GM06990 (cell line): ENCODE results near the gene CEACAM4.

Source experiments
- DNase-seq: peaks from one replicate; pipeline ENCODE4 v3.0.0-alpha.2; 2011; ENCODE audit not compliant: insufficient read length; ENCODE audit errors: extremely low read depth
- H3K27me3 ChIP-seq: replicated peaks from 2 replicates; pipeline ENCODE4 v1.6.0; 2011; ENCODE audit warnings: low read length; ENCODE audit not compliant: control insufficient read depth, insufficient read depth
- H3K36me3 ChIP-seq: 2 replicates; pipeline ENCODE4 v1.5.1; 2011; ENCODE audit warnings: low read length; ENCODE audit not compliant: control insufficient read depth, insufficient read depth
- H3K4me3 ChIP-seq: replicated peaks from 2 replicates; pipeline ENCODE4 v1.5.1; 2011; ENCODE audit warnings: low read depth, mild to moderate bottlenecking, control low read depth, low read length
- TF ChIP-seq, protein P1 (sequence below): IDR thresholded peaks from 2 replicates; pipeline ENCODE4 v1.5.1; 2011; ENCODE audit warnings: low read length, control low read depth, mild to moderate bottlenecking, inconsistent platforms; ENCODE audit not compliant: insufficient read depth, poor library complexity, severe bottlenecking

Gene CEACAM4

DNA sequence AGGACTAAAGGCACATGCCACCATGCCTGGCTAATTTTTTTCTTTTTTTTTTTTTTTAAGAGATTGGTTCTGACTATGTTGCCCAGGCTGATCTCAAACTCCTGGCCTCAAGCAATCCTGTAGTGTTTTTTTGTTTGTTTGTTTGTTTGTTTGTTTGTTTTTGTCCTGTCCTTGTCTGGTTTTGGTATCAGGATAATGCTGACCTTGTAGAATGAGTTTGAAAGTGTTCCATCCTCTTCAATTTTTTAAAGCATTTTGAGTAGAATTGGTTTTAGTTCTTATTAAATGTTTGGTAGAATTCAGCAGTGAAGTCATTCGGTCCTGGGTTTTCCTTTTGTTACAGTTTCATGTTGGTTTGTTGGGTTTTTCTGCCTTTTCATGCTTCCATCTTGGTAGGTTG is 19.2 kb downstream of the CEACAM4 start:
- TF ChIP-seq, protein P1, sequence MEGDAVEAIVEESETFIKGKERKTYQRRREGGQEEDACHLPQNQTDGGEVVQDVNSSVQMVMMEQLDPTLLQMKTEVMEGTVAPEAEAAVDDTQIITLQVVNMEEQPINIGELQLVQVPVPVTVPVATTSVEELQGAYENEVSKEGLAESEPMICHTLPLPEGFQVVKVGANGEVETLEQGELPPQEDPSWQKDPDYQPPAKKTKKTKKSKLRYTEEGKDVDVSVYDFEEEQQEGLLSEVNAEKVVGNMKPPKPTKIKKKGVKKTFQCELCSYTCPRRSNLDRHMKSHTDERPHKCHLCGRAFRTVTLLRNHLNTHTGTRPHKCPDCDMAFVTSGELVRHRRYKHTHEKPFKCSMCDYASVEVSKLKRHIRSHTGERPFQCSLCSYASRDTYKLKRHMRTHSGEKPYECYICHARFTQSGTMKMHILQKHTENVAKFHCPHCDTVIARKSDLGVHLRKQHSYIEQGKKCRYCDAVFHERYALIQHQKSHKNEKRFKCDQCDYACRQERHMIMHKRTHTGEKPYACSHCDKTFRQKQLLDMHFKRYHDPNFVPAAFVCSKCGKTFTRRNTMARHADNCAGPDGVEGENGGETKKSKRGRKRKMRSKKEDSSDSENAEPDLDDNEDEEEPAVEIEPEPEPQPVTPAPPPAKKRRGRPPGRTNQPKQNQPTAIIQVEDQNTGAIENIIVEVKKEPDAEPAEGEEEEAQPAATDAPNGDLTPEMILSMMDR, result no peak
- DNase-seq, result no peak
- no peaks in the 10 kb centered on the region for H3K36me3 ChIP-seq
- H3K27me3 ChIP-seq, result peaks cover 1% of the 10 kb centered on the region
- H3K4me3 ChIP-seq, result no peak overlapping the region

DNA sequence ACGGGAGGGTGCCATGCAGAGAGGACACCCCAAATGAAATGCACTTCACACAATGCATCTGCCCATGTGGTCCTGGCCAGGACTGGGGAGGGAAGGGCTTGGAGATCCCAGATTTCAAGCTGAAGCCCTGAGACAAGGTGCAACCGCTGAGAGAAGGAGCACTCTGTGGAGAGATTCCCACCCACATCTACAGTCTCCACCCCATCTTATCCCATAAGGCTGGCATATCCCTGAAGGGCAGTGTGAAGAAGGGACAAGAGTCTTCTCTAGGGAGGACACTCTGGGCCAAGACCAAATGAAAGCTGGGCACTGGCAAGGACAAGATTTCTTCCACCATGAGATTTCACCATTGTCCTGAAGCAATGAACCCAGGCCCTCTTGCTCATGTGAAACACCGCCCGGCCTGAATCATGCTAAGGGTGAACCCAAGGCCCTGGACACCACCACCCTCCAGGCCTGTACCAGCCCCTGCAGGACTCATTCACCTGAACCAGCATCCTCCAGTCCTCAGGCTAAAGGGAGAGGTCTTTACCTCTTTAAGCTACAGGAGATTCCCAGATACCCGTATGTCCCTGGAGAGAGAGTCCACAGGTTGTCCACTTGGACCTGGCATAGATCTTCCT is 20.5 kb downstream of the CEACAM4 start:
- Histone ChIP-seq H3K36me3 (no peaks in the 10 kb centered on the region), H3K27me3 (peaks cover 3% of the 10 kb centered on the region), H3K4me3 (no peak overlapping the region)
- DNase-seq, result no peak
- TF ChIP-seq, protein P1, result no peak

GRCh38 chr19:41604831-41605230 is 22.0 kb downstream of the CEACAM4 start:
- H3K36me3 ChIP-seq, result no peaks in the 10 kb centered on the region
- H3K27me3 ChIP-seq, result peaks cover 3% of the 10 kb centered on the region
- TF ChIP-seq, protein P1, result no peak
- no peak for DNase-seq
- H3K4me3 ChIP-seq, result no peak overlapping the region

DNA sequence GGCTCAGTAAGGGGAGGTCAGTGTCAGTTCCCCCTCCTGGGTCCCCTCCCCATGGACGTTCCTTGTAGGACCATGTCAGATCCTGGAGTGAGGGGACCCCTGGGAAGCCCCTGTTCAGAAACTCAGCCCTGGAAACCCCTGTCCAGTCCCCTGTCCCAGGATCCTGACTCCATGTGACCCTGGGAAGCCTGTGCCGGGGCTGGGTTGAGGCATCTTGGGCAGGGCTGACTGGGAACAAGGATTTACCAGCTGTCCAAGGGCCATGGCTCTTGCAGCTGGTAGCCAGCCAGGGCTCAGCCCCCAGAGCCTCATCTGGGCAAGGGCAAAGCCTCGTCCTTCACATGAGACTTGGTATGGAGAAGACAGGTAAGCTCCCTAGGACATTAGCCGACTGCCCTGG is 25.1 kb downstream of the CEACAM4 start:
- H3K27me3 ChIP-seq, result peaks cover 3% of the 10 kb centered on the region
- H3K4me3 ChIP-seq, result no peak overlapping the region
- DNase-seq, result no peak
- TF ChIP-seq, protein P1, result no peak
- no peaks in the 10 kb centered on the region for H3K36me3 ChIP-seq

DNA sequence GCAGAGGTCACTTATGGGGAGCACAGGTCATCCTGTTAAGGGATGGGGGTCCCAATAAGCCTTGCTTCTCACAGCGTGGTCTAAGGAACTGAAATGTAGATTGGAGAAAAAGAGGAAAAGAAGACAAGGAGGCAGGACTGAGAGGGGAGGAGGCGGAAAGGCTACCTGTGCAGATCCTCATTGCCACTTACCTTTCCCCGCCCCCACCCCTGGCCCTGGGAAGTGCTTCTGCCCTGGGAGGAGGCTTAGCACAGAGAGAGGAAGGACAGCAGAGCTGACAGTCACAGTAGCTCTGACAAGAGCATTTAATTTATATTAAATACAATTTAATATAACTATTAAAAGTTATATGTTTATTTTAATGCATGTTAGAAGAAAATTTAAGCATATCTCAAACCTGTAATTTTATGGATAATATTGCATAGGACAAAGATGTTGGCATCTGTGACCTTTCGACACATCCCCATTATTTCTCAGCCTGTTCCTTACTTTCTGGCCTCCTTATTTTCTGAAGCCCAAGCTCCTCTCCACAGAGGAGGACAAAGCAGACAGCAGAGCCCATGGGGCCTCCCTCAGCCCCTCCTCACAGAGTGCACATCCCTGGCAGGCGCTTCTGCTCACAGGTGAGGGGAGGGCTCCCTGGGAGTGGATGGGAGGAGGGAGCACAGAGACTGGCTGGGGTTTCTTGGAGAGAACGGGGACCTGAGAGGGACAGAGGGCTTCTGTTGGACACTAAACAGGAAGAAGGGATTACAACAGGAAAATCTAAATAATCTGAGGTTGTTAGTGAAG is 27.5 kb downstream of the CEACAM4 start:
- H3K4me3 ChIP-seq, result no peak overlapping the region
- no peaks in the 10 kb centered on the region for H3K36me3 ChIP-seq
- TF ChIP-seq, protein P1, result no peak
- no peak for DNase-seq
- peaks cover 2% of the 10 kb centered on the region for H3K27me3 ChIP-seq

GRCh38 chr19:41597600-41598041 is 29.3 kb downstream of the CEACAM4 start:
- no peaks in the 10 kb centered on the region for H3K36me3 ChIP-seq
- H3K27me3 ChIP-seq, result peaks cover 2% of the 10 kb centered on the region
- H3K4me3 ChIP-seq, result no peak overlapping the region
- peak; percentile 37 for DNase-seq
- TF ChIP-seq, protein P1, result peak; percentile 97
